ENCODE data around the gene CD9.

- no peak for TF ChIP-seq CTCF (IDR thresholded peaks at IDR 0.05)
- TF ChIP-seq EZH2 (IDR thresholded peaks at IDR 0.05; ENCODE audit: borderline replicate concordance, insufficient read depth, low read depth, low read length, poor library complexity, severe bottlenecking) = no peak
Measured at GRCh38 chr12:6198556-6198955, 1.6 kb upstream of the CD9 start.

All from B cell (primary cell).